NCI-H510A (cell line): ENCODE results near the gene USH2A.

ENCODE experiments used
- DNase-seq: peaks from one replicate; lab custom pipeline; 2025; lab: John Stamatoyannopoulos, UW

Gene USH2A

GRCh38 chr1:215704089-215704860, 719.0 kb downstream of the USH2A start:
- no peak for DNase-seq

GRCh38 chr1:215682232-215682631, 741.0 kb downstream of the USH2A start:
- no peak for DNase-seq

- DNase-seq: no peak
Measured at GRCh38 chr1:215681041-215681440, 742.2 kb downstream of the USH2A start.

DNA sequence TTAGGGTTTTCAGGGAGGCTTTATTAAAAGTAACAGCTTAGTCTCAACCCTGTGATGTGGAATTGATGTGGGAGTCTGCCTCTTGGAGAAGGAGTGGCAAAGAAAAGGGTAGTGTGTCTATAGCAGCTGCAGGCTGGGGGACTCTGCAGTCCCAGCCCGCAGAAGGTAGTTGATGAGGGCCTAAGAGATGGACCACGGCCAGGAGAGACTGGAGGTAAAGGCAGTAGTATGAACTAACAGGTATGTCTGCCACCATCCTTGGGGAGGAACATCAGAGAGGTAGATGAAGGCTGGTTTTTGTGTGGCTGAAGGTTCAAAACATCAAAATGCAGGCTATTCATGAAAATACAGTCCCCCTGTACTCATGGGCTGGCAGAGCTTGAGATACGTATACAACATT, 744.0 kb downstream of the USH2A start:
- no peak for DNase-seq

DNA sequence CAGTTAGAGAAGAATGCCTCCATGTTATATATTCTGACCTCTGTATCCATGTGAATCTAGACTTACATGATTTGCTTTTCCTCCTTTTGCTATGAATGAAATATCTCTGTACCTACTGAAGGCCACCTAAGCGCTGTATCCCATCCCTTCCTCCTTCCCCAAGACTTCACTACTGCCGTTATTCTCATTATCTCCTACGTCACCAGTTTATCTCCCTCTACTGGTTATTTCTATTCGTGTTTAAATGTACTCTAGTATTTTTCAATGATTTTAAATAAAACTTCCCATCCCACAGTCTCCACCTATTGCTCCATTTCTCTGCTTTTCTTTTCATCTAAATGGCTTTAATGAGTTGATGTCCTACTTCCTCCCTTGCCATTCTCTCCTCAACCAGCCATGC, 746.1 kb downstream of the USH2A start:
- no peak for DNase-seq

- DNase-seq: no peak
Measured at GRCh38 chr1:215673943-215674342, 749.3 kb downstream of the USH2A start.

DNA sequence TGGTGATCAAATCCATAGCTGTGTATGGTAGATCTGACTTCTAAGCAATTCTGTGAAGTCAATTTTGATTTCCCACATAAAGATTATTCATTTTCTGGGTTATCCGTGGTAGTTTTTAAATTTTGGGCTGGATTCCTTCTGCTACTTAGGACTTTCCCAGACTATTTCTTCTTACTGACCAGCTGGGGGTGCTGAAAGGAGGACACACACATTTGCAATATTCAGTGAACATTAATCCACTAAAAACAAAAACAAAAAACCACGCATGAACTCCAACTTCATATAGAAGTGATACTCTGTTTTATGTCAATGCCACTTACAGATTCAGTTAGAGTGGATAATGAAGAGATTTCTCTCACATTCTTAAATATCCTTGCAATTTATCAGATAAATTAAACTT, 750.8 kb downstream of the USH2A start:
- no peak for DNase-seq

DNA sequence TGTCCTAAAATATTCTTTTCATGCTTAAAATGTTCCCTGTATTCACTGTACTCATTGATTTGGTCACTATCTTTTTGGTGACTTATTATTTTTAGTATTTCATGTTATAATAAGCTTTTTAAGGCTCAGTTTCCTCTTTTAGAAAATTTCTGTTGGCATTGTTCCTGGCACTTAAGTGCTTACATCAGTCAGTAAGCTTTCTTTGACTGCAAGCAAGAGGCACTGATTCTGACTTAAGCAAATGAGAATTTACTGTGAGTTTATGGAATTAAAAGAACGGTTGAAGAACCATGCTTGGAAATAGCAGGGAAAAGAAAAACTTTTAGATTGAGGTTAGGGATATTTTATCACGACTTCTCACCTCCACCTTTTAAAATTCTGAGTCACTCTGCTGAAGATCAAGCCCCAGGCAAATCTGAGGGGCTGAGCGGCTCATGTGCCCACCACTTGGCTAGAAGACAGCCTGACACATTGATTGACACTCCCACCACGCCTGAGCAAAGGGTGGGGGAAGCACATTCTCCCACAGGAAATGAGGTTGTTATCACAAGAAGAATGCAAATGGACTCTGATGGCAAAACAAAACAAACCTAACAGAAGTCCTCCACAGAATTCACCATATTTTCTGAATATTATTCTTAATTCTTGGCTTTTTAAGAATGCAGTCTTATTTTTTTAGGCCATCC, 753.3 kb downstream of the USH2A start:
- DNase-seq: no peak

GRCh38 chr1:215667761-215668160, 755.5 kb downstream of the USH2A start:
- DNase-seq: no peak

DNA sequence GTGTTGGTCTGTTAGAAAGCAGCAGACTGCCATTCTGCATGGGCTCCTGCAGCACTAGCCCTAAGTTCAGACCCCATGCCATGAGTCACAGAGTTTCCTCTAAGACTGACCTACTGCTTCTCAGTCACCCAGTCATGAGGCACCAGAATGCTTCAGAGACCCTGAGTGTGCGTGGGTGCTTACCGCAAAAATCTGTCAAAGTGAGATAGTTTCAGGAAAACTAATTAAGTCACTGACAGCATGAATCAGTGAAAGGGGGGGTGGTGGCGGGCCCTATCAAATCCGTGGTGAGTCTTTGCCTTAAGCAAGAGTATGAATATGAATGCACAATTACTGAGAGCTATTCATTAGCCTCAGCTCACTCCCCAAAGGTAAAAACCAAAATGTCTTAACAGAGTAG, 758.0 kb downstream of the USH2A start:
- DNase-seq: no peak

- DNase-seq: no peak
Measured at GRCh38 chr1:215661033-215661432, 762.2 kb downstream of the USH2A start.

DNA sequence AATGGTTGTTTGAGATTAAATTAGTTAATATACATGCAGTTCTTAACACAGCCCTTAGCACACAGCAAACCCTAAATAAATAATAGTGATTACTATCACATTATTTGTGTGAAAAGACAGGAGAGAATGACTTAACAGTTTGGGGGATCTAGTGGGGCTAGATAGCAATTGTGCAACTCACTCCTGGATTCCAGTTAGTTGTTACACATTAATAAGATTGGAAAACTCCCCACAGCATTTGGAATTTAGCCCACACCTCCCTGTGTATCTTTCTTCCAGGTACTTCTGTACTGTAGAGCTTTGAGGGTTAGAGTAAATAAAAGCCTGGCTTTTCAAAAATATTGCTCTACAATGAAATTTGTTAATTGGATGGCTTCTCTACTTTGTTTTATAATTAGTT, 763.0 kb downstream of the USH2A start:
- no peak for DNase-seq

DNA sequence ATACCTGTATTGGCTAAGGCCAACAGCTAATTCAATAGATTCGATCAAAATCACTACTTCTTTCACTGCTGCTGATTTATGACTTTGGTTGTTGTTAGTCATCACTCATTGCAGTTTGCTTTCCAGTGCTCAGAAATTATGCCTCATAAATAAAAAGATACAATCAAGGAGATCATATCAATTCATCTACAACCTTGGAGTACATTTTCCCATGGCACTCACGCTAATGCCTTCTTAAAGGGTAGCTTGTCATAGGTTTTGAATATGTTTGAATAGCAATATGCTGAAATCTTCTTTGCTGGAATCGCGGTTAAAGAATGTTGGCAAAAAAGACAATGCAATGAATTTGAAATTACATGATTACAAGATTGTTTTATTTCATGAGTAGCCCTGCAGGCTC, 766.2 kb downstream of the USH2A start:
- DNase-seq: no peak

GRCh38 chr1:215652371-215652770, 770.9 kb downstream of the USH2A start:
- DNase-seq: no peak

DNA sequence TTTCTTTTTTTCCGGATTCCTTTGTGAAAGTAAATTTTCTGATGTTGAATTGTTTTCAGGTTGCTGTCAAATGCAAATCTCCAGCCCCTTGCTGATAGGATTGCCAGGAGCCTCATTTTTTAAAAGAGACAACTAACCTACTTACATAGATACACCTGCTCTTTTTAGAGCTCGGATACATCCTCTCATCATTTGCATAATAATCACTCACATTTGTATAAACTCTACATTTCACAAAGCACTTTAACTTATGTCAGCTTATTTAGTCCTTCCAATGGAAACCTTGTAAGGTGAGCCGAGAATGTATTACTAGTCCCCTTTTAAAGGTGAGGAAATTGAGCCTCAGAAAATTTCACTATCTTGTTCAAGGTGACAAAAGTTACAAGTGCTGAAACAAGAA, 771.4 kb downstream of the USH2A start:
- no peak for DNase-seq

GRCh38 chr1:215650446-215651149, 772.6 kb downstream of the USH2A start:
- DNase-seq: no peak

DNA sequence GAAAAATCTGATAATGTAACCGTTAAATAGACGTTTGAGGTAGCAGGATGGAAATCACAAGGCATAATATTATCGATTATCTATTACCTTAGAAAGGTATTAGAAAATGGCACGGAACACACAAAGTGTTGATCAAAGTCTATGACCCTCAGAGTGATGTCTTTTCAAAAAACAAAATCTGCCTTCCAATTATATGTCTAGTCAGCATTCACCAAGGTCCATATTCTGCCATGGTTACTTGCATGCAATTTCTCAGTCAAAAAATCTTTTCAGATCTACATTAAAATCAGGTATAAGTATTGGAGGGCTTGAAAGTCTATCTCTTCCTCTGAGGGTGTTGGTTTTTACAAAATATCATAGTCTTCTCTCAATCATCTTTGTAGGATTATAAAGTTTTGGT, 774.3 kb downstream of the USH2A start:
- no peak for DNase-seq

DNA sequence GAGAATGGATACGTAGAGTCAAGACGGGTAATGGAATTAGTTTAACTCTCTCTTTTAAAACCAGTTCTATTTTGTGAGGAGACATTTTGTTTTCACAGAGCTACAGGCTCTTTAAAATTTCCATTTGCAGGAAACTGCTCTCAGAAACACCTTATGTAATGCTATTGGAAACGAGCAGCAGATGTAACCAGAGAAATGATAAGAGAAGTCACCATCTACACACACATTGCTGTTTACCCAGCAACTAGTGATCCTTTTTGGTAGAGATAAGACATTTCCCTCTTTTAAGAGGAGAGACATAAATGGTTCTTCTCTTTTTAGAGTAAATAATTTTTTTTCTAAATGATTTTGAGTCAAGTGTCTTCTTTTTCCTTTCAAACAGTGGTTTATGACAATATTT, 775.5 kb downstream of the USH2A start:
- DNase-seq: no peak

- no peak for DNase-seq
Measured at GRCh38 chr1:215645861-215646260, 777.4 kb downstream of the USH2A start.

DNA sequence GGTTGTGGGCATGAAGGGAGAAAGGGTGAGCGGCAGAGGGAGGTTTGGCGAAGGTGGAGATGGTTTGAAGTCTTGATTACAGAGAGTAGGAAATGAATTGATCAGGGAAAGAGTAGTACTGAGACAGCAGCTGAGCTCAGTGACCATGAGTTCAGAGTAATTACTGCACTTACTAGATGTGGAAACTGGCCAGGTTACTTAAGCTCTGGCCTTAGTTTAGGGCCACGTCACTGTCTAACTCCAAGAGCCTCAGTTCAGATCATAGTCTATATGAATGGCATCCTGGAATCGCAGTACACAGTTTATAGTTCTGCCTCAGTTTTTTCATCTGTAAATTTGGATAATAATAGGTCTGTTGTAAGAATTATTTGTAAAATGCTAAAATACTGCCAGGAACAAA, 778.1 kb downstream of the USH2A start:
- DNase-seq: no peak

DNA sequence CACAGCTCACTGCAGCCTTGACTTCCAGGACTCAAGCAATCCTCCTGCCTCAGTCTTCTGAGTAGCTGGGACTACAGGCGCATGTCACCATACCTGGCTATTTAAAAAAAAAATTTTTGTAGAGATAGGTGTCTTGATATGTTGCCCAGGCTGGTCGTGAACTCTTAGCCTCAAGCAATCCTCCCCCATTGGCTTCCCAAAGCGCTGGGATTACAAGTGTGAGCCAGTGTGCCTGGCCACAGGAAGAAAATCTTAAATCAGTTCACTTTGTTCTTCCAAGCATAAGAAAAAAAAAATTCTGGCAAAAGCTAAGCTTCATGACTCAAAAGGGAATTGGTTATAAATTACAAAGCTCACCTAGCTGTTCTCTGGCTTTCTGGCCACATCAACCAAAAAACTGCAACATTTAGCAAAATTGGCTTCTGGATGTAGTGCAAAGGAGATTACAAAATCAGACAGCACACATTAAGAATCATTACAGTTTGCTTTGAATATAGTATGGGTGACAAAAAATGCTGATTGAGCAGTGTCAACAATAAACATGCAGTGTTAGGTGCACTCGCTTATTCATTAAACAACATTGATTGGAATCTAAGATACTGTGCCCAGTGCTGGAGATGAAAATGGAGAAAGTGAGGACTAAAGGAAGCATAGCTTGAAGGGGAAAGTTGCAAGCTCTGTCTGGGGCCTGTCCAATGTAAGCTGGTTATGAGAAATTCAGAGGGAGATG, 779.5 kb downstream of the USH2A start:
- no peak for DNase-seq

DNA sequence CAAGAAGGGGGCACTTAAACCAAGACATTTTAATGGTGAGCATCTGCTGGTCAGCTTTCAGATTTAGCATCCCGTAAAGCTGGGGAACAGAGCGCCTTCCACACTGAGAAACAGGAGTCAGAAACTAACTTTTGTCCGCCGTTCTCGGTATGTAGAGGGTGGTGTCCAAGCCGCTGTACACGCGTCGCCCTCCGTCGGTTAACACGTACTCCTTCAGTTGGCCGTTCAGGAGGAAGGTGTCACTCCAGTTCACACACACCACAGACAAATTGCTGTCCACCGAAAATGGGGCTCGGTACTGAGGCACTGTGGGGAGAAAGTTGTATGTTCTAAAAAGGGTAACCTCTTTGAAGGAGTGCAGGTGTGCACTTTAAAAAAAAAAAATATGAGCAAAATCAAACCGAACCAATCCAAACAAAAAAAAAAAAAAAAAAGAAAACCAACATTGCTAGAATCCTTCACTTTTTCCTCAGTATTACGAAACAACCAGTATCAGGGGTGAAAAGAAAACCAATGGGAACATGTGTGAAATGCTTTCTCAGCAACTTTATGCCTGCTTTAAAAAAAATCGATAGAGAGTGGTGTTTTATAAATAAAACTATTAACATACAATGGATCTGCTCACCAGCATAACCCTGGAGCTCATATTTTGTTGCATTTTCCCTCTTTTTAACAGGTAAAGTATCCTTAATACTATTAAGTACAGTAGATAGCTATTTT, 782.7 kb downstream of the USH2A start:
- DNase-seq: no peak
